Measurements from ENCODE around the gene PPP6R2. TPM values are rescaled to one million over a fixed set of nuclear protein-coding genes. Genes with fewer than 3 reads are reported as not detected.

PPP6R2 gene
- total RNA-seq: 51.0 and 61.2 TPM in 2 replicates

- Histone ChIP-seq H3K36me3 (ENCODE audit: insufficient read depth, low read length) (no peaks in the 10 kb centered on the region), H3K4me3 (ENCODE audit: insufficient read depth, low read length) (peak within 1 kb of the TSS; percentile 83), H4K20me1 (ENCODE audit: insufficient read depth, low read length) (peaks cover 14% of the 10 kb centered on the region), H2AFZ (ENCODE audit: low read length) (peak within 1 kb of the TSS; percentile 85), H3K27ac (ENCODE audit: low read depth, low read length) (peak within 1 kb of the TSS; percentile 41), H3K4me1 (ENCODE audit: insufficient read depth, low read length) (peaks cover 5% of the 10 kb centered on the region), H3K4me2 (ENCODE audit: insufficient read depth, low read length) (peak within 1 kb of the TSS; percentile 97), H3K9me3 (ENCODE audit: low read depth, low read length) (no peaks in the 10 kb centered on the region), H3K27me3 (ENCODE audit: insufficient read depth, low read length) (no peaks in the 10 kb centered on the region), H3K79me2 (ENCODE audit: insufficient read depth, low read length) (peaks cover 25% of the 10 kb centered on the region)
- TF ChIP-seq, protein P1, sequence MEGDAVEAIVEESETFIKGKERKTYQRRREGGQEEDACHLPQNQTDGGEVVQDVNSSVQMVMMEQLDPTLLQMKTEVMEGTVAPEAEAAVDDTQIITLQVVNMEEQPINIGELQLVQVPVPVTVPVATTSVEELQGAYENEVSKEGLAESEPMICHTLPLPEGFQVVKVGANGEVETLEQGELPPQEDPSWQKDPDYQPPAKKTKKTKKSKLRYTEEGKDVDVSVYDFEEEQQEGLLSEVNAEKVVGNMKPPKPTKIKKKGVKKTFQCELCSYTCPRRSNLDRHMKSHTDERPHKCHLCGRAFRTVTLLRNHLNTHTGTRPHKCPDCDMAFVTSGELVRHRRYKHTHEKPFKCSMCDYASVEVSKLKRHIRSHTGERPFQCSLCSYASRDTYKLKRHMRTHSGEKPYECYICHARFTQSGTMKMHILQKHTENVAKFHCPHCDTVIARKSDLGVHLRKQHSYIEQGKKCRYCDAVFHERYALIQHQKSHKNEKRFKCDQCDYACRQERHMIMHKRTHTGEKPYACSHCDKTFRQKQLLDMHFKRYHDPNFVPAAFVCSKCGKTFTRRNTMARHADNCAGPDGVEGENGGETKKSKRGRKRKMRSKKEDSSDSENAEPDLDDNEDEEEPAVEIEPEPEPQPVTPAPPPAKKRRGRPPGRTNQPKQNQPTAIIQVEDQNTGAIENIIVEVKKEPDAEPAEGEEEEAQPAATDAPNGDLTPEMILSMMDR (IDR thresholded peaks at IDR 0.05; ENCODE audit: extremely low read depth, low read depth, low read length): no peak
- peak; percentile 97 for DNase-seq (ENCODE audit: insufficient read length, low spot score, missing footprints)
Observed at GRCh38 chr22:50342651-50343540, at the start of gene PPP6R2. Gene PPP6R2 (plus strand): TSS chr22:50343327. CDS start chr22:50393909, 50,582 bp downstream.

DNA sequence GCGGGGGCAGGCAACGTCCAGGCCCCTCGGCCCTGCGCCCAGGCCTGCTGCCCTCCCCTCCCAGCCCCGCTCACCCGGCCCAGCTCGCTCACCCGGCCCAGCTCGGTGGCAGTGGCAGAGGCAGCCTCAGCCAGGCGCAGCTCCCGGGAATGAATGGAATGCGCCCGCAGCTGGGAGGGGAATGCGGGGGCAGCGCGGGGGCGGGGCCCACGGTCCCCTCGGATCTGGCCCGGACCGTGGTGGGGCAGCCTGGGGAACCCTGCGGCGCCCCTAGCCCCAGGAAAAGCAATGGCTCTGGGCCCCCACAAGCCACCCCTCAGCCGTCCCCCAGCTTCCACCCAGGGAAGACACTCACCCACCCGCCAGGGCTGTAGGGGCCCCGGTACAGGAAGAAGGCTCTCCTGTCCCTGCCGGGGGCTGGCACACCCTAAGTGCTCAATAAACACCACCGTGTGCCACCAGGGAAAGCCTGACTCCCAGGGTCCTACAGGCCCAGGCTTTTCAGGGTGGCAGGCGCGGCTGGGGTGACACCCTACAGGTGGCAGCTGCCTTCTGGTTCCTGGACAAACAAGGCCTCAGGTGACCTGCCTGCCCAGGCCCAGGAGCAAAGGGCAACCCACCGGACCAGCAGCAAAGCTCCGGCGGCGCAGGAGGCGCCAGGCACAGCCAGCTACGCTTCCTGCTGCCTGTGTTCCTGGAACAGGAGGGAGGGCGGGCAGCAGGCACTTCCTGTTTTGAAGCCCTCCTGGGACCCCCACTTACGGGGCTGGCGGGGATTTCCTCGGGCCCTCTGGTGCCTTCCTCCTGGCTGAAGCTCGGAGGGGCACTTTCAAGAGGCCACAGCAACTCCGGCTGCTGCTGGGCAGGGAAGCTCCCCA is 49.4 kb upstream of the PPP6R2 start:
- Histone ChIP-seq H3K27ac (ENCODE audit: low read depth, low read length) (peak overlapping the region; percentile 77), H3K4me3 (ENCODE audit: insufficient read depth, low read length) (peak overlapping the region; percentile 56), H3K9me3 (ENCODE audit: low read depth, low read length) (no peaks in the 10 kb centered on the region), H2AFZ (ENCODE audit: low read length) (no peak overlapping the region), H3K79me2 (ENCODE audit: insufficient read depth, low read length) (peaks cover 97% of the 10 kb centered on the region), H4K20me1 (ENCODE audit: insufficient read depth, low read length) (peaks cover 72% of the 10 kb centered on the region), H3K27me3 (ENCODE audit: insufficient read depth, low read length) (no peaks in the 10 kb centered on the region), H3K4me2 (ENCODE audit: insufficient read depth, low read length) (peak overlapping the region; percentile 64), H3K36me3 (ENCODE audit: insufficient read depth, low read length) (peaks cover 34% of the 10 kb centered on the region), H3K4me1 (ENCODE audit: insufficient read depth, low read length) (peaks cover 33% of the 10 kb centered on the region)
- peak; percentile 99 for DNase-seq (ENCODE audit: insufficient read length, low spot score, missing footprints)
- TF ChIP-seq, protein P1 (IDR thresholded peaks at IDR 0.05; ENCODE audit: extremely low read depth, low read depth, low read length): no peak

- Histone ChIP-seq H4K20me1 (ENCODE audit: insufficient read depth, low read length) (peaks cover 70% of the 10 kb centered on the region), H3K27ac (ENCODE audit: low read depth, low read length) (peak overlapping the region; percentile 77), H3K9me3 (ENCODE audit: low read depth, low read length) (no peaks in the 10 kb centered on the region), H3K4me2 (ENCODE audit: insufficient read depth, low read length) (peak overlapping the region; percentile 64), H3K27me3 (ENCODE audit: insufficient read depth, low read length) (no peaks in the 10 kb centered on the region), H3K4me1 (ENCODE audit: insufficient read depth, low read length) (peaks cover 36% of the 10 kb centered on the region), H3K36me3 (ENCODE audit: insufficient read depth, low read length) (peaks cover 28% of the 10 kb centered on the region), H3K79me2 (ENCODE audit: insufficient read depth, low read length) (peaks cover 97% of the 10 kb centered on the region), H3K4me3 (ENCODE audit: insufficient read depth, low read length) (no peak overlapping the region), H2AFZ (ENCODE audit: low read length) (no peak overlapping the region)
- DNase-seq (ENCODE audit: insufficient read length, low spot score, missing footprints): peak; percentile 89
- TF ChIP-seq, protein P1 (IDR thresholded peaks at IDR 0.05; ENCODE audit: extremely low read depth, low read depth, low read length): no peak
Observed at GRCh38 chr22:50294319-50294656, 48.8 kb upstream of the PPP6R2 start.
